Progenitor cell of endocrine pancreas (in vitro differentiated cells): ENCODE results near the gene SPINK4. TPM values are rescaled to one million over a fixed set of nuclear protein-coding genes. Genes with fewer than 3 reads are reported as not detected.

ENCODE experiments used
- DNase-seq: peaks from one replicate; pipeline ENCODE4 v3.0.0; 2021; ENCODE audit warnings: low spot score; ENCODE audit not compliant: unreplicated experiment
- H3K27ac Mint-ChIP-seq: 2 replicates; pipeline ENCODE4 v1.8.0; 2021; ENCODE audit warnings: mild to moderate bottlenecking, moderate library complexity, mixed read lengths
- H3K27me3 Mint-ChIP-seq: 2 replicates; pipeline ENCODE4 v1.8.0; 2021; ENCODE audit warnings: mixed read lengths
- H3K36me3 Mint-ChIP-seq: 2 replicates; pipeline ENCODE4 v1.8.0; 2022; ENCODE audit warnings: mixed read lengths; ENCODE audit not compliant: insufficient read depth
- H3K4me1 Mint-ChIP-seq: 2 replicates; pipeline ENCODE4 v1.8.0; 2021; ENCODE audit warnings: low read depth, mixed read lengths
- H3K4me3 Mint-ChIP-seq: 2 replicates; pipeline ENCODE4 v1.8.0; 2021; ENCODE audit warnings: low read depth, mild to moderate bottlenecking, moderate library complexity, mixed read lengths
- H3K9me3 Mint-ChIP-seq: 2 replicates; pipeline ENCODE4 v1.8.0; 2021; ENCODE audit warnings: low read depth, mixed read lengths
- CTCF ChIP-seq: fragments of 200-600 bp; sonication (generic); IDR thresholded peaks from one replicate; pipeline ENCODE4 v1.5.0; 2021; ENCODE audit warnings: antibody characterized with exemption, mild to moderate bottlenecking; ENCODE audit not compliant: unreplicated experiment
- total RNA-seq: library from RNA; stranded (reverse); gene quantifications from 2 replicates; pipeline ENCODE4 v1.2.1, GENCODE V29; 2021

The SPINK4 gene
- total RNA-seq, 1 donor from 2014 or later, result not detected

DNA sequence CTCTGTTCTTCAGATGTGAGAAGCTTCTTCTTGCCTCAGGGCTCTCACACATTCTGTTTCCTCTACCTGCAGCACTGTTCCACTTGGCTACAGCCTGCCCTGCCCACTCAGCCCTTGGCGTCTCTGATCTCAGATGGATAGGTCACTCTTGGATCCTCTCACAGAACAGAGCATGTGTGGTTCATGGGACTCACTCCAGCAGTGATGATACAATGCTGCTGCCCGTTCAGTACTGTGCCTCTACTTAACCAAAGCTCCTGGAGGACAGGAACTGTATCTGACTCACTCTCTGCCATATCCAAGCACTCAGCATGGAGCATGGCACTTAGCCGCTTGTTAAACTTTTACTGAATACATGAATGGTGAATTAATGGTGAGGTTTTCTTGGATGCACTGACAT lies 3.4 kb upstream of the SPINK4 start:
- no peak for TF ChIP-seq CTCF
- no peak for DNase-seq
- Mint-ChIP-seq H3K4me1 (peaks cover 3% of the 10 kb centered on the region), H3K27ac (no peak overlapping the region), H3K9me3 (no peaks in the 10 kb centered on the region), H3K4me3 (no peak overlapping the region), H3K36me3 (no peaks in the 10 kb centered on the region), H3K27me3 (peaks cover 18% of the 10 kb centered on the region)

GRCh38 chr9:33241298-33241697 lies 1.3 kb downstream of the SPINK4 start:
- no peaks in the 10 kb centered on the region for H3K9me3 Mint-ChIP-seq
- H3K27ac Mint-ChIP-seq, result no peak overlapping the region

DNA sequence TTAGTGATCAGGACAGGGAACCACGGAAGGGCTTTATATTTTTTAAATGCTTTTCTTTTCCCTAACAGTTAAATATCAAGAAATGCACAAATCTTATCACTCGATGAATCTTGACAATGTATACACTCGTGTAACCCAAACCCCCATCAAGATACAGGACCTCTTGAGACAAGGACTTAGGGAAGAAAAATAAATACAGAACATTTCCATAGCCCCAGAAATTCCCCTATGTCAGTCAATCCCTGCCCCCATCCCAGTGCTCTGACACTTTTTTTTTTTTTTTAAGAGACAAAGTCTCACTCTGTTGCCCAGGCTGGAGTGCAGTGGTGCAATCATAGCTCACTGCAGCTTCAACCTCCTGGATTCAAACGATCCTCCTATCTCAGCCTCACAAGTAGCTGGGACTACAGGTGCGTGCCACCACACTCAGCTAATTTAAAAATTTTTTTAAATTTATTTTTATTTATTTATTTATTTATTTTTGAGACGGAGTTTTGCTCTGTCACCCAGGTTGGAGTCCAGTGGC lies 2.7 kb downstream of the SPINK4 start:
- H3K36me3 Mint-ChIP-seq, result no peaks in the 10 kb centered on the region
- DNase-seq, result no peak
- no peaks in the 10 kb centered on the region for H3K9me3 Mint-ChIP-seq
- no peak overlapping the region for H3K27ac Mint-ChIP-seq
- peaks cover 3% of the 10 kb centered on the region for H3K4me1 Mint-ChIP-seq
- H3K4me3 Mint-ChIP-seq, result no peak overlapping the region
- no peak for TF ChIP-seq CTCF
- no peaks in the 10 kb centered on the region for H3K27me3 Mint-ChIP-seq

More at GRCh38 chr9:33241298-33241697, 1.3 kb downstream of the SPINK4 start:
- Mint-ChIP-seq H3K4me1 (peaks cover 3% of the 10 kb centered on the region), H3K27me3 (peaks cover 4% of the 10 kb centered on the region), H3K4me3 (no peak overlapping the region), H3K36me3 (no peaks in the 10 kb centered on the region)
- TF ChIP-seq CTCF, result no peak
- no peak for DNase-seq

DNA sequence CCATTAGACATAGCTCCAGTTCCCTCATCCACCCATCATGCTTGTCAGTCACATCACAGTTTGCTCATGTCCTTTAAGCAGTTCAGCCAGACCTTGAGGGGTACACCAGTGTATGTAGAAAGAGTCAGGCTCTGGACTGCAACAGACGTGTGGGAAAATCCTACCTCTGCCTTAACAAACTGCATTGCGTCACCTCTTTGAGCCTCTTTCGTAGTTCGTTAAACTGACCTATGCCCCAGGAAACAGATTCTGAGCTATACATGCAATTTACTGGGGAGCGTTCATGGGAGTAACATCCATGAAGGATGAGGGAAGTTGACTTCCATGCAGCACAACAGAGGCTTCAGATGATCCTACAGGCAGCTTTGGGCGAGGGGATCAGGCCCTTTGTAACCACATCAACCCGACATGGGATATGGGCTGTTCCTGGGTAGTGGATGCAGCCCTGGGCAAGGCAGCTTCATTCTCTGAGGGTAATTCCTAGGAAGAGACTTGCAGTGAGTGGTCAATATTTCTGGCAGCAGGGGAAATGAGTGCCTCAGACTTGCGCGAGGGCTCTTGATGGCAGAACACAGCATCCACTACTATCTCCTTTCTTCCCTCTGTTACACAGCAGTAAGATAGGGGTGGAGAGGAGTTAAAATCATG lies 4.3 kb downstream of the SPINK4 start:
- H3K27ac Mint-ChIP-seq, result no peak overlapping the region
- H3K9me3 Mint-ChIP-seq, result no peaks in the 10 kb centered on the region
- no peak for DNase-seq
- H3K36me3 Mint-ChIP-seq, result no peaks in the 10 kb centered on the region
- H3K4me3 Mint-ChIP-seq, result no peak overlapping the region
- no peak for TF ChIP-seq CTCF
- peaks cover 3% of the 10 kb centered on the region for H3K4me1 Mint-ChIP-seq
- no peaks in the 10 kb centered on the region for H3K27me3 Mint-ChIP-seq

- H3K27me3 Mint-ChIP-seq, result no peaks in the 10 kb centered on the region
- H3K9me3 Mint-ChIP-seq, result no peaks in the 10 kb centered on the region
- H3K4me3 Mint-ChIP-seq, result no peak overlapping the region
- DNase-seq, result no peak
- H3K27ac Mint-ChIP-seq, result no peak overlapping the region
- no peaks in the 10 kb centered on the region for H3K36me3 Mint-ChIP-seq
- H3K4me1 Mint-ChIP-seq, result no peaks in the 10 kb centered on the region
- TF ChIP-seq CTCF, result no peak
Measured at GRCh38 chr9:33245341-33245740, 5.4 kb downstream of the SPINK4 start.
